Kidney epithelial cell (primary cell): ENCODE measurements around the gene GAS1. TPM values are rescaled to one million over a fixed set of nuclear protein-coding genes. Genes with fewer than 3 reads are reported as not detected.

ENCODE experiments used
- DNase-seq: peaks from one replicate; pipeline ENCODE4 v3.0.0-alpha.2; 2010; ENCODE audit warnings: low read depth
- H3K27me3 ChIP-seq: 2 replicates; pipeline ENCODE4 v1.6.0; 2011; ENCODE audit warnings: low read length; ENCODE audit not compliant: control insufficient read depth, insufficient read depth
- H3K36me3 ChIP-seq: 2 replicates; pipeline ENCODE4 v1.5.1; 2011; ENCODE audit warnings: low read length; ENCODE audit not compliant: control insufficient read depth, insufficient read depth
- H3K4me3 ChIP-seq: 2 replicates; pipeline ENCODE4 v1.5.1; 2011; ENCODE audit warnings: low read depth, mild to moderate bottlenecking, control low read depth, low read length
- CTCF ChIP-seq: IDR thresholded peaks from 2 replicates; pipeline ENCODE4 v1.5.1; 2011; ENCODE audit warnings: mild to moderate bottlenecking, moderate library complexity, low read length, control low read depth, inconsistent platforms; ENCODE audit not compliant: insufficient read depth, poor library complexity, severe bottlenecking
- total RNA-seq: library from RNA; depleted of rRNA; stranded (reverse); fragments of >200 nt; gene quantifications from 2 replicates; pipeline ENCODE4 v1.2.3, GENCODE V29; 2015

The GAS1 gene
- total RNA-seq, 1 donor from 2014 or later: 6.1 TPM

- Histone ChIP-seq H3K27me3 (peaks cover 7% of the 10 kb centered on the region), H3K4me3 (no peak overlapping the region), H3K36me3 (no peaks in the 10 kb centered on the region)
- no peak for DNase-seq
- TF ChIP-seq CTCF: no peak
These were observed 6.1 kb downstream of the GAS1 start for GRCh38 chr9:86941197-86941596.

GRCh38 chr9:86940774-86941173 lies 6.5 kb downstream of the GAS1 start:
- DNase-seq: no peak
- no peak overlapping the region for H3K4me3 ChIP-seq
- H3K27me3 ChIP-seq: peaks cover 7% of the 10 kb centered on the region
- H3K36me3 ChIP-seq: no peaks in the 10 kb centered on the region
- no peak for TF ChIP-seq CTCF

- Histone ChIP-seq H3K36me3 (no peaks in the 10 kb centered on the region), H3K4me3 (no peak overlapping the region), H3K27me3 (peaks cover 7% of the 10 kb centered on the region)
- TF ChIP-seq CTCF: no peak
- DNase-seq: no peak
These were observed 7.4 kb downstream of the GAS1 start for GRCh38 chr9:86939891-86940290.

GRCh38 chr9:86939321-86939720 lies 8.0 kb downstream of the GAS1 start:
- H3K36me3 ChIP-seq: no peaks in the 10 kb centered on the region
- no peak overlapping the region for H3K4me3 ChIP-seq
- no peak for DNase-seq
- TF ChIP-seq CTCF: no peak
- H3K27me3 ChIP-seq: peaks cover 7% of the 10 kb centered on the region

GRCh38 chr9:86938780-86939179 lies 8.5 kb downstream of the GAS1 start:
- no peak for DNase-seq
- no peaks in the 10 kb centered on the region for H3K36me3 ChIP-seq
- TF ChIP-seq CTCF: no peak
- H3K4me3 ChIP-seq: no peak overlapping the region
- peaks cover 7% of the 10 kb centered on the region for H3K27me3 ChIP-seq

GRCh38 chr9:86926145-86926544 lies 21.2 kb downstream of the GAS1 start:
- no peak for TF ChIP-seq CTCF
- Histone ChIP-seq H3K27me3 (no peaks in the 10 kb centered on the region), H3K36me3 (no peaks in the 10 kb centered on the region), H3K4me3 (no peak overlapping the region)
- no peak for DNase-seq
